ENCODE results near the gene CACNA2D2. TPM values are rescaled to one million over a fixed set of nuclear protein-coding genes. Genes with fewer than 3 reads are reported as not detected.

CACNA2D2 gene
- total and polyA plus RNA-seq, 7 donors, result 0.49 to 1.7 (median 1.1) TPM; not detected in 1

- Histone ChIP-seq H3K36me3 (no peaks in the 10 kb centered on the region), H3K4me3 (no peak overlapping the region), H3K9me3 (no peaks in the 10 kb centered on the region), H3K27me3 (no peaks in the 10 kb centered on the region), H3K4me1 (no peaks in the 10 kb centered on the region), H3K27ac (no peak overlapping the region)
- 76% methylated on average over 6 of the region's 6 CpGs for whole genome bisulfite sequencing, 2 donors
- DNase-seq, result no peak
- intact Hi-C loops (cut with DNase I), result no loop called here
- TF ChIP-seq POLR2AphosphoS5 (IDR thresholded peaks at IDR 0.05) (no peak), CTCF (IDR thresholded peaks at IDR 0.05) (no peak), POLR2A (IDR thresholded peaks at IDR 0.05) (no peak), EP300 (IDR thresholded peaks at IDR 0.05) (no peak)
Measured at GRCh38 chr3:50464569-50464968, 38.9 kb downstream of the CACNA2D2 start.

DNA sequence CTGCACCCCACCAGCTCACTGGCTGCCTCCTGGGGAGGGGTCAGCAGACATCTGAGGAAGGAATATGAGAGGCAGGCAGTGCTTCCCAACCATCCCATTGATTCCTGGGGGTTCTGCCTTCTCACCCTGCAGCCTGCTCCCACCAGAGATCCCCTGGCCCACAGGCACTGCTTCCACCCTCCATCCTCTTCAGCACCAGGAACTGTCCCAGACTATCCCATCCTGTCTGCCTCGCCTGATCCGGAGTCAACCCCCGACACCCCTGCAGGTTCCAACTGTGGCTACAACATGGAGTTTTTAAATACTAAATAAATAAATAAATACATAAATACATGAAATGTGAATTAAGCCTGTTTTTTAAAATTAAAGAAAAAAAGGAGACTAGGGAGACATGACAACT, 43.6 kb downstream of the CACNA2D2 start:
- Histone ChIP-seq H3K27ac (no peak overlapping the region), H3K9me3 (no peaks in the 10 kb centered on the region), H3K4me1 (no peaks in the 10 kb centered on the region), H3K4me3 (no peak overlapping the region), H3K27me3 (no peaks in the 10 kb centered on the region), H3K36me3 (no peaks in the 10 kb centered on the region)
- 85% methylated on average over 3 of the region's 3 CpGs for WGBS, 2 donors
- intact Hi-C loops (cut with DNase I), result no loop called here
- TF ChIP-seq CTCF (IDR thresholded peaks at IDR 0.05), result no peak
- TF ChIP-seq POLR2A (IDR thresholded peaks at IDR 0.05), result no peak
- TF ChIP-seq EP300 (IDR thresholded peaks at IDR 0.05), result no peak
- no peak for DNase-seq

- no peak for DNase-seq
- 84 to 85% methylated on average over 7 of the region's 7 CpGs for WGBS, 2 donors
- no peaks in the 10 kb centered on the region for H3K9me3 ChIP-seq
- TF ChIP-seq POLR2A (IDR thresholded peaks at IDR 0.05) (no peak), CTCF (IDR thresholded peaks at IDR 0.05) (no peak), POLR2AphosphoS5 (IDR thresholded peaks at IDR 0.05) (no peak), EP300 (IDR thresholded peaks at IDR 0.05) (no peak)
- intact Hi-C loops (cut with DNase I), result no loop called here
- no peaks in the 10 kb centered on the region for H3K27me3 ChIP-seq
- H3K4me1 ChIP-seq, result no peaks in the 10 kb centered on the region
- no peaks in the 10 kb centered on the region for H3K36me3 ChIP-seq
- no peak overlapping the region for H3K27ac ChIP-seq
- no peak overlapping the region for H3K4me3 ChIP-seq
Measured at GRCh38 chr3:50457988-50458387, 45.4 kb downstream of the CACNA2D2 start.

DNA sequence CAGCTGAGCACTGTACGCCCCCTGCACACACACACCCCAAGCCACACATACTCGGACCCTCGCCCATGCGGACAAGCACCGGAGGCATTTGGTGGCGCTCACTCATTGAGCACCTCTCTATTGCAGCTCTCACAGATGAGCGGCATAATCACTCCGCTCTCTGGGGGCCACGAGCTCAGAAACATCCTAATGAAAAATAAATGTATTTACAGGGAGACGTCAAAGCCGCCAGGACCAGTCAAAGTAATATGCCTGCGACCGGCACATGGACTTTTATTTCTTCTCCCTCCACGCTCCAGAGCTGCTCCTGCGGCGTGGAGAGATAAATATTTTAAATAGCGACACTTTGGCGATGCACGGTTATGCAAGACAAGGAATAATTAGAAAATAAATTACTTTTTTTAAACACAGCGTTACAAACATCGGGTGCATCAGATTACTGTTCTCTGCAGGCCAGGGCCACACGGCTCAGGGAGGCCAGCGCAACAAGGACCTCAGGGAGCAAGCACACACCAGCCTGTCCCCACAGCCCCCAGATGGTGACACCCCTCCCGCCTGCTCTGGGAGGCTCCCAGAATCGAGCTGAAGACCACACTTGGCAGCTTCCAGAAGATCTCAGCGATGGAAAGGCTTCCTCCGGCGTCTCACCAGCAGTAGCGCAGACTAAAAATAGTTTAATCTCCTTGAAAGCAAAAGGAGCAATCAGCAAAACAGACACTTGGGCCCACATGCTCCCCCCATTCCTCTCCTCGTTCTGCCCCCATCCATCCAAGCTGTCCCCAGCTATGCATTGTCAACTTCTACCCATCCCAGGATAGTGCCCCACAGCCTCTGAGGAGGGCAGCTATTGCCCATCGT, 48.0 kb downstream of the CACNA2D2 start:
- H3K27ac ChIP-seq, result no peak overlapping the region
- no peaks in the 10 kb centered on the region for H3K36me3 ChIP-seq
- no peaks in the 10 kb centered on the region for H3K27me3 ChIP-seq
- DNase-seq, result no peak
- no peak overlapping the region for H3K4me3 ChIP-seq
- H3K4me1 ChIP-seq, result peaks cover 0 to 5% (median 1%) of the 10 kb centered on the region in 4 donors
- intact Hi-C loops (cut with DNase I), result no loop called here
- no peak for TF ChIP-seq POLR2A (IDR thresholded peaks at IDR 0.05)
- TF ChIP-seq EP300 (IDR thresholded peaks at IDR 0.05), result no peak
- TF ChIP-seq POLR2AphosphoS5 (IDR thresholded peaks at IDR 0.05), result no peak
- no peak for TF ChIP-seq CTCF (IDR thresholded peaks at IDR 0.05)
- 82 to 84% methylated on average over 31 of the region's 31 CpGs for WGBS, 2 donors
- H3K9me3 ChIP-seq, result no peaks in the 10 kb centered on the region
